HG03045 (cell line): ENCODE data around the gene TASP1.
"Not testable (repeated sequence)": the region's sequence is repeated elsewhere in the genome, so short reads cannot be mapped to it uniquely, and the experiment has no call there.

Experiments
- ATAC-seq: cut with Tn5 transposase; IDR thresholded peaks from one replicate; pipeline ENCODE4 v1.9.1; 2021; ENCODE audit warnings: mild to moderate bottlenecking, moderate library complexity; ENCODE audit not compliant: unreplicated experiment

Gene TASP1

GRCh38 chr20:13507646-13508045 is 131.1 kb downstream of the TASP1 start:
- no peak for ATAC-seq

DNA sequence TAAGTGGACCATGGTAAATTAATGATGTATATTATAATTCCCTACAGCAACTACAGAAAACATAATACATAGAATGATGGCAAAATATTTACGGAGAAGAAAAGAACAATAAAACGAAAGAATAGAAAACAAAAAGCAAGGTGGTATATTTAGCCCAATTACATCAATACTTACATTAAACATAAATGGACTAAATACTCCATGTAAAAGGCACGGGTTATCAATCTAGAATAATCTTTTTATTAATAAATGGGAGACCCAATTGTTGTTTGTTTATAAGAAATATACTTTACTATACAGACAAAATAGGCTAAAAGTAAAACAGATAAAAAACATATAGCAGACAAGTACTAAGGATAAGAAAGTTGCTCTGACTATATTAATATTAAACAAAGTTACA is 137.2 kb downstream of the TASP1 start:
- ATAC-seq, result no peak

GRCh38 chr20:13494019-13494418 is 144.7 kb downstream of the TASP1 start:
- ATAC-seq, result no peak

DNA sequence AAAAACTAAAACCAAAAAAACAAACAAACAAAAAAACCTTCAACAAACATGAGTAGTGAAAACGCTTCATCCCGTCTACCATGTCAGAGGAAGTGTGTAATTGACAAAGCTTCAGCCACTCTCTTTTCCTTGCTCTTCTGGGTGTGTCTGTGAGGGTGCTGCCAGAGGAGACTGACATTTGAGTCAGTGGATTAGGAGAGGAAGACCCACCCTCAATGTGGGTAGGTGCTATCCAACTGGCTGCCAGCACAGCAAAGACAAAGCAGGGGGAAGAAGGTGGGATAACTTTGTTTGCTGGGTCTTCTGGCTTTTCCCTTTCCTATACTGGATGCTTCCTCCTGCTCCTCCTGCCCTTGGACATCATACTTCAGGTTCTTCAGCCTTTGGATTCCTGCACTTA is 145.6 kb downstream of the TASP1 start:
- ATAC-seq, result no peak

- no peak for ATAC-seq
These were observed 146.7 kb downstream of the TASP1 start for GRCh38 chr20:13492001-13492481.

- no peak for ATAC-seq
These were observed 151.5 kb downstream of the TASP1 start for GRCh38 chr20:13487202-13487601.

- no peak for ATAC-seq
These were observed 152.0 kb downstream of the TASP1 start for GRCh38 chr20:13486694-13487093.

GRCh38 chr20:13485576-13485975 is 153.2 kb downstream of the TASP1 start:
- no peak for ATAC-seq

GRCh38 chr20:13485019-13485418 is 153.7 kb downstream of the TASP1 start:
- not testable (repeated sequence) for ATAC-seq

DNA sequence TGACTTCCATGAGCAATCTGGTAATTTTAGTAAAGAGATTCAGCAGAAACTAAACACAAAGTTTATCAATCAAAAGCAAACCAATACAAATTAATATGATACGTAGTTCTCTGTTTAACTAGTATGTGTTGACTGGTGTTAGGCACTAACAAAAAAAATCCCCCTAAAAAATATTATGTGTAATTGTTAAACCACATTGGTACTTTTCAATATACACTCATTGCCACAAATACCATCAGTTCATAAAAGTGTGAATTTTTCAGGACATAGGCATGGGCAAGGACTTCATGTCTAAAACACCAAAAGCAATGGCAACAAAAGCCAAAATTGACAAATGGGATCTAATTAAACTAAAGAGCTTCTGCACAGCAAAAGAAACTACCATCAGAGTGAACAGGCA is 155.3 kb downstream of the TASP1 start:
- ATAC-seq, result not testable (repeated sequence)

GRCh38 chr20:13478366-13478765 is 160.4 kb downstream of the TASP1 start:
- no peak for ATAC-seq

DNA sequence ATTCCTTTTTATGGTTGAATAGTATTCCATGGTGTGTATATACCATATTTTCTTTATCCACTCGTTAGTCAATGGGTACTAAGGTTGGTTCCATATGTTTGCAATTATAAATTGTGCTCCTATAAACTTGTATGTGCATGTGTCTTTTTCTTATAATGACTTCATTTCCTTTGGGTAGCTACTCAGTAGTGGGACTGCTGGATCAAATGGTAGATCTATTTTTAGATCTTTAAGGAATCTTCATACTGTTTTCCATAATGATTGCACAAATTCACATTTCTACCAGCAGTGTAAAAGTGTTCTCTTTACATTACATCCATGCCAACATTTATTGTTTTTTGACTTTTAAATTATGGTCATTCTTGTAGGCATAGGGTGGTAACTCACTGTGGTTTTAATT is 164.3 kb downstream of the TASP1 start:
- no peak for ATAC-seq

DNA sequence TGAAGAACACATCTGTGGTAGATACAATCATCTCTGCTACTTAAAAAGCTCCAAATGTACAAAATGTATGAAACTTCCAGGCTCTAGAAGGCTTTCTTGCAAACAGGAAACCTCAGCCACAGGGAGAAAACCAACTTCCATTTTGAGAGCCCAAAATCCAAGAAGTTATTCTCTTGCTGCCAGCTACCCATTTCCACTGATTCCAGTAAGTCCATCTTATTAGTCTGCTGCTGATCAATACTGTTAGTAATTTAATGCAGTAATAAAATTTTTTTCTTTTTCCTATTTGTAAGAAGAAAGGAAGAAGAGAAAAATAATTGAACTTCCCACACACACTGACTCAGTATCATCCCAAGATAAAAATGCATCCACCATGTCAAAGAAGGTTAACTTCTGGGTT is 169.5 kb downstream of the TASP1 start:
- no peak for ATAC-seq

DNA sequence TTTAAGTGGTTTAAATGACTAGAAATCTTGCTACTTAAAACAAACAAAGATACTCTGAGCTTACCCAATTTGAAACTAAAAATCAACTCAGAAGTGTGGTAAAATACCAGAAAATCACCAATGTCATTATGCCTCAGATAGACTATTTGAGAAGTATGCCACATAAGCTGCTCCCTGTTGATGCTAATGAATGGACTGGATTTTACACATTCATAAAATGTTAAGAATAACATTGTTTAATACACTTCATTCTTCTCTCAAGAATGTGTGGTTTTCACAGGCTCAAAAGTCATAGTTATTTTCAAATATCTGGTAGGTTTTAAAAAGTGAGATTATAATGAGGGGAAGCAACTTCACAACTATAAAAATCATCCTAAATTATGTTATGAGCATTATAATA is 170.6 kb downstream of the TASP1 start:
- no peak for ATAC-seq

DNA sequence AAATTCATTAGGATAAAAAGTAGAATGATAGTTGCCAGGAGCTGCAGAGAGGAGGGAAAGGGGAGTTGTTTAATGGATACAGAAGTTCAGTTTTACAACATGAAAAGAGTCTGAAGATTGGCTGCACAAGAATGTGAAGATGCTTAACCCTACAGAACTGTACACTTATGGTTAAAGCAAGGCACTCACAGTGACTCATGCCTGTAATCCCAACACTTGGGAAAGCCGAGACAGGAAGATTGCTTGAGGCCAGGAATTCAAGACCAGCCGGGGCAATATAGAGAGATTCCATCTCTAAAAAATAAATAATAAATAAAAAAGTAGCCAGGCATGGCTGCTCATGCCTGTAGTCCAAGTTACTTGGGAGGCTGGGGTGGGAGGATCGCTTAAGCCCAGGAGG is 174.0 kb downstream of the TASP1 start:
- no peak for ATAC-seq

DNA sequence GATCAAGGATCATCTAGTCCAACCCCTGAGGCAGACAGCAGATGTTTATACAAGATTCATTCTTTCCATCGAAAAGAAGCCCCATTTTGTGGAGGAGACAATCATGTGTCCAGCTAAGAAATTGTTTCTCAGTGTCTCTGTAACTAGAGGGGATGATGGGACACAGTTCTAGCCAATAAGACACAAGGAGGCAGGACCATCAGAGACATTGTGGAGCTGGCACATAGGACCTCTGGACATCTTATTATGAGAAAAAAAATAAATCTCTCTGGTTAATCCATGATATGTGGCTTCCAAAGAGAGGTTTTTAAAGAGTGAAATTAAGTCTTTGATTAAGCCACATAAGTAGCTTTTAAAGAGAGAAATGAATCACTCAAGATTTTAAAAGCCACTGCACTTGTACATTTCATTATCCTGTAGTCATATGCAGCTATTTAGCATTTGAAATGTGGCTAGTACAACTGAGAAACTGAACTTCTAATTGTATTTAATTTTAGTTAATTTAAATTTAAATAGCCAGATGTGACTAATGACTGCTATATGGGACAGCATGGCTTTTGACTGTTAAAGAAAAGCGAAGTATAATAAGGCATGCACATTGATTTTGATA is 176.8 kb downstream of the TASP1 start:
- ATAC-seq, result no peak

DNA sequence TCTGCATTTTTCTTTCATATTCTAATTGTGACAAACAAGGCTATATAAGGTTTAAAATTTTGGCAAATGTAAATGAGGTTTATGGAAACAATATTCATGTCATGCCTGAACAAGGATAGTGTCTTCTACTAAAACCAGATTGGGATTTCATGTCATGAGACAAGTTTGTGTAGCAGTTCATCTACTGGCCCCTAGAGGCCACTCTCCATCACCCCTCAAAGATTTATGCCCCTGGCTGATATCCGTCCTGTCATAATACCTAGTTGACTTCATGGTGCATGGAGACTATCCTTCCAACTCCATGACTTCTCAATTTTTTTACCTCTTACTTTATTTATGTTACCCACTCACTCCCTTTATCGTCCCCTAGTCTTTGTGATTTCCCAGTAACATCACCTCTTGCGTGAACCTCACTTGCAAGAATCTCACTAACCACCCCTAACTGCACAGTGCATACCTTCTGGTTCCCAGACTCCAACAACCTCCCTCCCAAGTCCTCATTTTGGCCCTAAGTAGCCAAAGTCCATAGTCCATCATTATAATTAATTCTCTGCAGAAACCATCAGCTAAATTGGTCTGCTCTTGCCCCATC is 179.8 kb downstream of the TASP1 start:
- ATAC-seq, result peak; percentile 73

DNA sequence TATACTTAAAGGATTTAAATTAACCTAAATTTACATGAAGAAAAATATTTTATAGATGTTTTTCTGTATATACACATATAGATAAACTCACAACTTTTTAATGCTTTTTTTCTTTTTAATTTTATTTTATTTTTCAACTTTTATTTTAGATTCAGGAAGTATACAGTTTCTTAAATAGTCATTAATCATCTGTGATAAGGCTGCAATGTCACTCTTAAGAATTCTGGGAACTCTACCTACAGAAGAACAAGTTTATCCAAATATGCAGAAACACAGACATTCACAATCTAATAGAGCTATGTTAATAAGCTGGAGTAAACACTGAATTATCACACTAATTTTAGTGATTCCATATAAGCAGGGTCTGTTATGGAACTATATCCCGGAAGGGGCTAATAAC is 181.2 kb downstream of the TASP1 start:
- no peak for ATAC-seq

DNA sequence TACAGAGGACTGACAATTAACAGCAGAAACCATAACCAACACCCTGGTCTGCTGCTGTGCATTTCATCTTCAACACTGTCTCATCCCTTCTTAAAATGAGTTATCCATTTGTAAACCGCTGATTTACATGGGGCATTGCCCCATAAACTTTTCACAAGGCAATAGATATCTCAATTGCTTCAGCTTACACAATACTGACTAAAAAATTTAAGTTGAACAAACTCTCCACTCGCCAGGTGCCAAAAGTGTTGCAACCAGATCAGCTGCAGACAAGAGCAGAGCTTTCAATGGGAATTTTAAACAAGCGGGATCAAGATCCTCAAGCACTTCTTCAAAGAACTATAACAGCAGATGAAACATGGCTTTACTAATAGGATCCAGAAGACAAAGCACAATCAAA is 183.0 kb downstream of the TASP1 start:
- no peak for ATAC-seq

GRCh38 chr20:13453367-13453766 is 185.4 kb downstream of the TASP1 start:
- no peak for ATAC-seq

DNA sequence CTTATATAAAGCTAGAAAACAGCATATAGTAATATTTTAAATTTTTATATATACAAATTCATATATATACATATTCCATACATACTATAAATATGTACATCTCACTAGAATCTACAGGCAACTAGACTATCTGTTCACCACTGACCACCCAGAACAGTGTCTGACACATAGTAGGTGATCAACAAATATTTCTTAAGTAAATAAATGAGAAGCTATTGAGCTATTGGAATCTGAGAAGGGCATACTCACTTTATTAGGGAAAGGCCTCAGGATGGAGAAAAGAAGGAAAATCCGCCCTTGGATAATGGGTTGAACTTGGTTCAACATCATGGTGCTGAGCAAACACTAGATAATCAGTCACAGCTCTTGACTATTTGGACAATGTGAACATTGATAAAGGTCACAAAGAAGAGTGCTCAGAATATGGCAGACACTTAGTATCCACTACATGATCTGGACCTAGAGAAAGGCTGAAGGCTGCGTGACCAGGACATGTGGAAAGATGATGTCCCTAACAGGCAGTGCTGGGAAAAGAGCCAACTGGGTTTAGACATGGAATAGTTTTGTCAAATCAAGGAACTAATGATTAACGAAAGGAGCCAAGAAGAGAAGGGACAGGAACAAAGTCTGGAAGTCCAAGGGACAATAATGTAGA is 186.1 kb downstream of the TASP1 start:
- ATAC-seq, result no peak

GRCh38 chr20:13449868-13450434 is 188.8 kb downstream of the TASP1 start:
- ATAC-seq, result no peak
